IMR-90 (cell line): ENCODE measurements around the gene CRYBA4. TPM values are rescaled to one million over a fixed set of nuclear protein-coding genes. Genes with fewer than 3 reads are reported as not detected.

ENCODE experiments used
- ATAC-seq: fragments of 200-7000 bp; cut with Tn5 transposase; 2 replicates; pipeline ENCODE4 v1.9.1; 2020; ENCODE audit warnings: low read depth, mild to moderate bottlenecking, moderate library complexity
- BruUV-seq: library from RNA; stranded (reverse); fragments of 400-500 nt; replicated peaks from 2 replicates; lab custom pipeline; 2021; lab: Mats Ljungman, UMichigan
- CTCF ChIA-PET: fragments of 300-600 bp; formaldehyde crosslinking; extraction: SDS; loops from one replicate; lab custom pipeline; 2021; ENCODE audit warnings: antibody characterized with exemption; lab: Yijun Ruan, JAX
- POLR2A ChIA-PET: fragments of 300-600 bp; sonication (Branson Sonifier 250); formaldehyde crosslinking; loops from one replicate; lab custom pipeline; 2022; ENCODE audit warnings: antibody characterized with exemption; ENCODE audit not compliant: unreplicated experiment; lab: Charles Lee
- DNase-seq: peaks from one replicate; pipeline ENCODE4 v3.0.0; 2013
- H2AFZ ChIP-seq: replicated peaks from 2 replicates; pipeline ENCODE3; 2013; ENCODE audit warnings: low read length, mild to moderate bottlenecking; ENCODE audit not compliant: poor library complexity
- H2AK5ac ChIP-seq: 2 replicates; pipeline ENCODE4 v1.6.1; 2013; ENCODE audit warnings: low read depth, low read length, inconsistent platforms
- H2AK9ac ChIP-seq: replicated peaks from 2 replicates; pipeline ENCODE3; 2013; ENCODE audit warnings: mild to moderate bottlenecking, low read depth, low read length, moderate library complexity; ENCODE audit not compliant: poor library complexity
- H2BK120ac ChIP-seq: 2 replicates; pipeline ENCODE4 v1.6.1; 2013; ENCODE audit warnings: low read depth, low read length, inconsistent platforms
- H2BK15ac ChIP-seq: 3 replicates; pipeline ENCODE4 v1.6.1; 2013; ENCODE audit warnings: low read depth, low read length, inconsistent platforms
- H2BK20ac ChIP-seq: 2 replicates; pipeline ENCODE4 v1.6.1; 2013; ENCODE audit warnings: low read depth, mild to moderate bottlenecking, inconsistent platforms, low read length, moderate library complexity
- H2BK5ac ChIP-seq: 2 replicates; pipeline ENCODE4 v1.6.1; 2013; ENCODE audit warnings: mild to moderate bottlenecking, low read depth, low read length, inconsistent platforms; ENCODE audit not compliant: poor library complexity, severe bottlenecking
- H3K14ac ChIP-seq: replicated peaks from 2 replicates; pipeline ENCODE4 v1.6.1; 2013; ENCODE audit warnings: low read depth, low read length, inconsistent platforms
- H3K18ac ChIP-seq: 2 replicates; pipeline ENCODE4 v1.6.1; 2013; ENCODE audit warnings: low read depth, low read length, control low read depth
- H3K23ac ChIP-seq: 2 replicates; pipeline ENCODE4 v1.6.1; 2013; ENCODE audit warnings: low read depth, low read length, inconsistent platforms
- H3K27ac ChIP-seq: 2 replicates; pipeline ENCODE4 v1.5.1; 2013; ENCODE audit warnings: mild to moderate bottlenecking, control low read depth, low read length; ENCODE audit not compliant: insufficient read depth
- H3K27me3 ChIP-seq: 2 replicates; pipeline ENCODE4 v1.6.1; 2013; ENCODE audit warnings: low read length; ENCODE audit not compliant: control insufficient read depth, insufficient read depth
- H3K36me3 ChIP-seq: 2 replicates; pipeline ENCODE4 v1.6.1; 2013; ENCODE audit warnings: low read length, mixed read lengths; ENCODE audit not compliant: control insufficient read depth, insufficient read depth
- H3K4ac ChIP-seq: 2 replicates; pipeline ENCODE4 v1.6.1; 2013; ENCODE audit warnings: low read depth, low read length, inconsistent platforms
- H3K4me1 ChIP-seq: 2 replicates; pipeline ENCODE4 v1.6.1; 2013; ENCODE audit warnings: low read length, mixed read lengths; ENCODE audit not compliant: control insufficient read depth, insufficient read depth
- H3K4me2 ChIP-seq: 2 replicates; pipeline ENCODE4 v1.6.1; 2013; ENCODE audit warnings: low read depth, mild to moderate bottlenecking, control low read depth, low read length, moderate library complexity
- H3K4me3 ChIP-seq: 2 replicates; pipeline ENCODE4 v1.5.1; 2013; ENCODE audit warnings: low read depth, mild to moderate bottlenecking, control low read depth, low read length, moderate library complexity; ENCODE audit not compliant: insufficient read depth
- H3K56ac ChIP-seq: 2 replicates; pipeline ENCODE4 v1.6.1; 2013; ENCODE audit warnings: low read length, inconsistent platforms; ENCODE audit not compliant: insufficient read depth; ENCODE audit errors: extremely low read depth
- H3K79me1 ChIP-seq, 2 experiments: 2 replicates each; pipeline ENCODE4 v1.6.1; 2013; ENCODE audit warnings: low read length in 2 of 2, inconsistent platforms in 1 of 2, low read depth in 1 of 2
- H3K9ac ChIP-seq: 2 replicates; pipeline ENCODE4 v1.6.1; 2013; ENCODE audit warnings: low read depth, low read length, control low read depth
- H3K9me1 ChIP-seq: 2 replicates; pipeline ENCODE4 v1.6.1; 2013; ENCODE audit warnings: low read length, inconsistent platforms; ENCODE audit not compliant: insufficient read depth
- H3K9me3 ChIP-seq: 2 replicates; pipeline ENCODE4 v1.6.1; 2013; ENCODE audit warnings: low read length; ENCODE audit not compliant: control insufficient read depth, insufficient read depth
- H4K20me1 ChIP-seq: 2 replicates; pipeline ENCODE4 v1.6.1; 2013; ENCODE audit warnings: low read length, inconsistent platforms; ENCODE audit not compliant: insufficient read depth
- H4K5ac ChIP-seq: 2 replicates; pipeline ENCODE4 v1.6.1; 2013; ENCODE audit warnings: mild to moderate bottlenecking, low read depth, low read length, control low read depth
- H4K8ac ChIP-seq, 2 experiments: 2 replicates each; pipeline ENCODE4 v1.6.1; 2013; ENCODE audit warnings: low read depth in 2 of 2, low read length in 2 of 2, control low read depth in 1 of 2, inconsistent platforms in 1 of 2
- H4K91ac ChIP-seq: 2 replicates; pipeline ENCODE4 v1.6.1; 2013; ENCODE audit warnings: low read depth, low read length, inconsistent platforms; ENCODE audit not compliant: insufficient read depth
- BHLHE40 ChIP-seq: fragments of 150-350 bp; IDR thresholded peaks from 2 replicates; pipeline ENCODE4 v1.6.1; 2016; ENCODE audit warnings: mild to moderate bottlenecking, low read depth, low read length
- CEBPB ChIP-seq: IDR thresholded peaks from 2 replicates; pipeline ENCODE4 v1.6.1; 2012; ENCODE audit warnings: low read depth, low read length, improper control_type of control experiment
- CHD1 ChIP-seq: IDR thresholded peaks from 2 replicates; pipeline ENCODE4 v1.6.1; 2012; ENCODE audit warnings: low read depth, low read length, improper control_type of control experiment
- CTCF ChIP-seq: conservative IDR thresholded peaks from 2 replicates; pipeline ENCODE4 v1.5.1; 2012; ENCODE audit warnings: mild to moderate bottlenecking, low read depth, low read length, improper control_type of control experiment
- FOS ChIP-seq: fragments of 150-350 bp; IDR thresholded peaks from 2 replicates; pipeline ENCODE4 v1.6.1; 2016; ENCODE audit warnings: low read depth, low read length
- MAFK ChIP-seq: IDR thresholded peaks from 2 replicates; pipeline ENCODE4 v1.6.1; 2012; ENCODE audit warnings: low read depth, low read length, improper control_type of control experiment
- MAZ ChIP-seq: IDR thresholded peaks from 2 replicates; pipeline ENCODE4 v1.6.1; 2012; ENCODE audit warnings: low read depth, mild to moderate bottlenecking, low read length, improper control_type of control experiment, moderate library complexity, borderline replicate concordance
- MXI1 ChIP-seq: IDR thresholded peaks from 2 replicates; pipeline ENCODE4 v1.6.1; 2012; ENCODE audit warnings: low read depth, mild to moderate bottlenecking, low read length, moderate library complexity, borderline replicate concordance
- NFE2L2 ChIP-seq: fragments of 150-350 bp; IDR thresholded peaks from 2 replicates; pipeline ENCODE4 v1.6.1; 2016; ENCODE audit warnings: low read depth, mild to moderate bottlenecking, low read length
- POLR2A ChIP-seq: IDR thresholded peaks from 2 replicates; pipeline ENCODE4 v1.6.1; 2012; ENCODE audit warnings: mild to moderate bottlenecking, low read depth, low read length
- RAD21 ChIP-seq: IDR thresholded peaks from 2 replicates; pipeline ENCODE4 v1.6.1; 2012; ENCODE audit warnings: low read length, improper control_type of control experiment
- RCOR1 ChIP-seq: IDR thresholded peaks from 2 replicates; pipeline ENCODE4 v1.6.1; 2012; ENCODE audit warnings: mild to moderate bottlenecking, low read length, improper control_type of control experiment; ENCODE audit not compliant: insufficient replicate concordance
- RFX5 ChIP-seq: IDR thresholded peaks from 2 replicates; pipeline ENCODE4 v1.8.0; 2012; ENCODE audit warnings: low read depth, mild to moderate bottlenecking, low read length, moderate library complexity
- SMC3 ChIP-seq: fragments of 150-350 bp; IDR thresholded peaks from 2 replicates; pipeline ENCODE4 v1.6.1; 2016; ENCODE audit warnings: low read depth, mild to moderate bottlenecking, antibody characterized with exemption, low read length, moderate library complexity
- USF2 ChIP-seq: fragments of 150-350 bp; IDR thresholded peaks from 2 replicates; pipeline ENCODE4 v1.6.1; 2017; ENCODE audit warnings: mild to moderate bottlenecking, antibody characterized with exemption, low read length, low read depth
- WGBS, 2 experiments: methylation state at CpG; one replicate each; pipeline versions ENCODE4 v1.1.5 to v1.1.7; 2013; ENCODE audit warnings: missing lambda C conversion rate in 2 of 2; ENCODE audit not compliant: insufficient read length in 1 of 2; ENCODE audit errors: extremely low coverage in 2 of 2; 5-methylcytosine and 5-hydroxymethylcytosine counted together
- dilution Hi-C: fragments of 300-500 bp; cut with HindIII; formaldehyde crosslinking; loops from one replicate; pipeline ENCODE4 v1.14.3; 2018; ENCODE audit warnings: low sequenced_read_pairs; ENCODE audit not compliant: unreplicated experiment
- in situ Hi-C: fragments of 300-500 bp; cut with MboI; formaldehyde crosslinking; loops from 3 replicates; pipeline ENCODE4 v1.14.3; 2019; ENCODE audit warnings: low sequenced_read_pairs, inconsistent platforms, mixed read lengths
- intact Hi-C: fragments of 100-400 bp; cut with micrococcal nuclease; formaldehyde crosslinking; loops from 2 replicates; pipeline ENCODE4 v1.10.0; 2022
- polyA plus RNA-seq, 3 experiments: library from polyadenylated mRNA; depleted of rRNA; stranded (reverse); fragments of >200 nt; gene quantifications; 2 replicates each; pipeline ENCODE4 v1.2.3, GENCODE V29; 2012; ENCODE audit warnings: low replicate concordance in 1 of 3
- total RNA-seq: library from RNA; depleted of rRNA; stranded (reverse); fragments of >200 nt; gene quantifications from 2 replicates; pipeline ENCODE4 v1.2.3, GENCODE V29; 2012
- TF ChIP-seq, protein P1 (sequence below): fragments of 150-350 bp; IDR thresholded peaks from 2 replicates; pipeline ENCODE4 v1.6.1; 2016; ENCODE audit warnings: low read depth, mild to moderate bottlenecking, low read length, moderate library complexity, borderline replicate concordance

The CRYBA4 gene
- total and polyA plus RNA-seq, 2 of the 4 experiments (the other 2 are of a cell fraction): not detected

GRCh38 chr22:26648011-26648497, 26.3 kb downstream of the CRYBA4 start:
- dilution Hi-C loops: no loop called here
- ATAC-seq: no peak
- CTCF ChIA-PET: no interaction called here

More at GRCh38 chr22:26648011-26648497, 26.3 kb downstream of the CRYBA4 start:
- intact Hi-C loops (no loop called here), in situ Hi-C loops (no loop called here)
- Histone ChIP-seq H3K4ac (no peak overlapping the region), H3K23ac (no peak overlapping the region), H2AFZ (peak overlapping the region; percentile 61), H3K9ac (no peak overlapping the region), H3K27ac (no peak overlapping the region), H3K56ac (no peak overlapping the region), H4K20me1 (no peaks in the 10 kb centered on the region), H4K5ac (no peak overlapping the region), H3K4me3 (no peak overlapping the region), H2AK9ac (peak overlapping the region; percentile 23), H3K4me1 (peaks cover 6% of the 10 kb centered on the region), H3K79me1 (no peaks in the 10 kb centered on the region), H3K14ac (no peak overlapping the region), H2AK5ac (no peak overlapping the region), H2BK15ac (no peak overlapping the region), H3K9me3 (peaks cover 2% of the 10 kb centered on the region), H2BK5ac (no peak overlapping the region), H2BK20ac (no peak overlapping the region), H3K18ac (no peak overlapping the region), H3K4me2 (no peak overlapping the region), H4K8ac (no peak overlapping the region), H4K91ac (no peak overlapping the region), H3K36me3 (no peaks in the 10 kb centered on the region), H3K9me1 (peaks cover 10% of the 10 kb centered on the region; the same call in 1 of the 2 replicates), H3K27me3 (peaks cover 51% of the 10 kb centered on the region), H2BK120ac (no peak overlapping the region)
- DNase-seq: no peak
- POLR2A ChIA-PET: no interaction called here
- 24% methylated on average over 11 of the region's 17 CpGs; no CpG with 5 or more reads in 1 of the 2 experiments for WGBS, 2 experiments
- BruUV-seq: no TSS peak
- no peak for TF ChIP-seq MXI1
- no peak for TF ChIP-seq NFE2L2
- TF ChIP-seq FOS: no peak
- TF ChIP-seq CTCF: no peak
- no peak for TF ChIP-seq BHLHE40
- no peak for TF ChIP-seq MAFK
- TF ChIP-seq POLR2A: no peak
- no peak for TF ChIP-seq RCOR1
- TF ChIP-seq, protein P1, sequence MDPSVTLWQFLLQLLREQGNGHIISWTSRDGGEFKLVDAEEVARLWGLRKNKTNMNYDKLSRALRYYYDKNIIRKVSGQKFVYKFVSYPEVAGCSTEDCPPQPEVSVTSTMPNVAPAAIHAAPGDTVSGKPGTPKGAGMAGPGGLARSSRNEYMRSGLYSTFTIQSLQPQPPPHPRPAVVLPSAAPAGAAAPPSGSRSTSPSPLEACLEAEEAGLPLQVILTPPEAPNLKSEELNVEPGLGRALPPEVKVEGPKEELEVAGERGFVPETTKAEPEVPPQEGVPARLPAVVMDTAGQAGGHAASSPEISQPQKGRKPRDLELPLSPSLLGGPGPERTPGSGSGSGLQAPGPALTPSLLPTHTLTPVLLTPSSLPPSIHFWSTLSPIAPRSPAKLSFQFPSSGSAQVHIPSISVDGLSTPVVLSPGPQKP: no peak
- TF ChIP-seq RFX5: no peak
- no peak for TF ChIP-seq USF2
- TF ChIP-seq CHD1: no peak
- no peak for TF ChIP-seq RAD21
- no peak for TF ChIP-seq SMC3
- no peak for TF ChIP-seq CEBPB
- TF ChIP-seq MAZ: no peak
